ENCODE data around the gene WDR27. TPM values are rescaled to one million over a fixed set of nuclear protein-coding genes. Genes with fewer than 3 reads are reported as not detected.

WDR27 gene
- polyA plus RNA-seq, 1 donor from 2014 or later = 8.6 TPM

GRCh38 chr6:169660751-169661390 is 41.0 kb downstream of the WDR27 start:
- no peak overlapping the region for H3K4me3 Mint-ChIP-seq
- H3K4me1 Mint-ChIP-seq = peaks cover 0 to 2% (median 0%) of the 10 kb centered on the region in 3 donors
- no peak overlapping the region for H3K27ac Mint-ChIP-seq
- peaks cover 11% of the 10 kb centered on the region for H3K36me3 Mint-ChIP-seq
- no peaks in the 10 kb centered on the region for H3K9me3 Mint-ChIP-seq
- H3K27me3 Mint-ChIP-seq = no peaks in the 10 kb centered on the region

- no peaks in the 10 kb centered on the region for H3K9me3 Mint-ChIP-seq
Measured at GRCh38 chr6:169659820-169660610, 41.8 kb downstream of the WDR27 start.

DNA sequence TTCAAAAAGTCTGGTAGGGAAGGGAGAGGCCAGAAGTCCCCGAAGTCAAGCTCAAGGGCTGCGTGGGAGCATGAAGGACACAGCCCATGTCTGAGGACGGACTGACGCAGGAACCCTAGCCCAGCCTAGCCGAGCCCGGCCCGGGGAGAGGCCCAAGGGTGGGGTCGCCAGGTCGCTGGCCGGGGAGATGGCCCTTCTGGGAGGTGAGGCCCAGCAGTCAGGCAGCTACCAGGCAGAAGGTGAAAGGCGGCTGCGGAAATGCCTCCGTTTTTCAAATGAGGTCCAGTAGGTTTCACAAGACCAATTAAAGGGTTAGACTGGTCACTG is 44.6 kb downstream of the WDR27 start:
- H3K27ac Mint-ChIP-seq = no peak overlapping the region
- peaks cover 3 to 7% (median 7%) of the 10 kb centered on the region in 3 donors for H3K4me1 Mint-ChIP-seq
- no peak overlapping the region for H3K4me3 Mint-ChIP-seq
- H3K36me3 Mint-ChIP-seq = peaks cover 4% of the 10 kb centered on the region
- no peaks in the 10 kb centered on the region for H3K27me3 Mint-ChIP-seq
- H3K9me3 Mint-ChIP-seq = no peaks in the 10 kb centered on the region

More at GRCh38 chr6:169659820-169660610, 41.8 kb downstream of the WDR27 start:
- H3K36me3 Mint-ChIP-seq = peaks cover 9% of the 10 kb centered on the region
- H3K4me1 Mint-ChIP-seq = peaks cover 0 to 5% (median 1%) of the 10 kb centered on the region in 3 donors
- H3K4me3 Mint-ChIP-seq = no peak overlapping the region
- H3K27me3 Mint-ChIP-seq = no peaks in the 10 kb centered on the region
- no peak overlapping the region for H3K27ac Mint-ChIP-seq

DNA sequence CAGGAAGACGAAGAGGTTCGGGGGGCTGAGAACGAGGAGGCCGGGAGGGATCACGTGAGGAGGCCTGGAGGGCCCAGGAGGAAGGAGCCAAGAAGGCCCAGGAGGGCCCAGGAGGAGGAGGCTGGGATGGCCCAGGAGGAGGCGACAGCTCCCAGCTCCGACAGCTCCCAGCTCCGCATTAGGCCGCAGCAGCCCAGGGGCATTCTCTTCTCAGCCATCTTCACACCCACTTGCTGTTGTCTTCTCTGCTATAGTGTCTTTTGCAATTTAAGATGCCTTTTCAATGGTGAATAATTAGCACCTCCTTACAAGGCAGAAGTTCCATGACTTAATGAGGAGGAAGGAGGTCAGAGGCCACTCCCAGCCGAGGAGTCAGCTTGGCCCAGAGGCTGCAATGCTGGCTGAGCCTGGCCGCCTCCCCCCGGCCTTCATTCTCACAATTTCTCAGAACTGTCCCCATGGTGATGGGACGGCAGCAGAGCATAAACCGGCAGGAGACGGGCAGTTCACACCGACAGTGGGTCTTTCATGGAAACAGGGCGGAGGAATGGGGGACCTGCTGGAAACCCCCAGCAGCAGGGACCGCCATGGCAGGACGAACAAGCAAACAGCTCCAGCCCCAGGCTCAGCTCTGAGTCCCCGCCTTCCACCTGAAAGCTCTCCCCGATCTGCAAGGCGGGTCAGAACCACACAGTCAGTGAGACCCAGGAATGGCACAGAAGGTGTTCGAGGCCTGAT is 45.1 kb downstream of the WDR27 start:
- Mint-ChIP-seq H3K9me3 (no peaks in the 10 kb centered on the region), H3K27me3 (no peaks in the 10 kb centered on the region), H3K36me3 (peaks cover 4% of the 10 kb centered on the region), H3K4me1 (peaks cover 3 to 7% (median 7%) of the 10 kb centered on the region in 3 donors), H3K4me3 (no peak overlapping the region), H3K27ac (no peak overlapping the region)

- H3K4me3 Mint-ChIP-seq = peak overlapping the region; percentile 88 to 98 (median 94)
- no peaks in the 10 kb centered on the region for H3K9me3 Mint-ChIP-seq
- no peaks in the 10 kb centered on the region for H3K27me3 Mint-ChIP-seq
- H3K36me3 Mint-ChIP-seq = peaks cover 4% of the 10 kb centered on the region
- H3K27ac Mint-ChIP-seq = peak overlapping the region; percentile 4 to 51 (median 33)
- H3K4me1 Mint-ChIP-seq = peaks cover 3 to 7% (median 7%) of the 10 kb centered on the region in 3 donors
Measured at GRCh38 chr6:169654598-169655391, 47.0 kb downstream of the WDR27 start.

DNA sequence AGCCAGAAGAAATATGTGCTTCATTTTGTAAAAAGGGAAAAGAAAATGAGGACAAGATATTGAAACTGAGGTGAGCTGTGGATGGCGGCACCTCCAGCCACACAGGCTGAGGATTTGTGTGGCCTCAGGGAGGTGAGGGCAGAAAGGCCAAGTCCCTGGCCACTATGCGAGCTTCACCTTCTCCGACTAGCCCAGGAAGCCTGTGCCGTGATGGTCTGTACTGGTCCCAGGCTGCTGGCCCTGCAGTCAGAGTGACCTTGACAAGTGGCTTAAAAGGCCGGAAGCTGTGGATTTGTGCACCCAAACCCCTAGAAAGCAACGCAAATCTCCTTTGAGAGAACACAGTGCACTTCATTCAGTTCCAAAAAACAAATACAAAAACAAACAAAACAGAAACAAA is 48.1 kb downstream of the WDR27 start:
- H3K4me1 Mint-ChIP-seq = peaks cover 3 to 7% (median 7%) of the 10 kb centered on the region in 3 donors
- H3K27me3 Mint-ChIP-seq = no peaks in the 10 kb centered on the region
- peaks cover 2% of the 10 kb centered on the region for H3K36me3 Mint-ChIP-seq
- H3K27ac Mint-ChIP-seq = peak overlapping the region in 2 of 3 donors; percentile 73 to 80
- H3K9me3 Mint-ChIP-seq = no peaks in the 10 kb centered on the region
- peak overlapping the region in 3 of 4 donors; percentile 34 to 98 (median 88) for H3K4me3 Mint-ChIP-seq

DNA sequence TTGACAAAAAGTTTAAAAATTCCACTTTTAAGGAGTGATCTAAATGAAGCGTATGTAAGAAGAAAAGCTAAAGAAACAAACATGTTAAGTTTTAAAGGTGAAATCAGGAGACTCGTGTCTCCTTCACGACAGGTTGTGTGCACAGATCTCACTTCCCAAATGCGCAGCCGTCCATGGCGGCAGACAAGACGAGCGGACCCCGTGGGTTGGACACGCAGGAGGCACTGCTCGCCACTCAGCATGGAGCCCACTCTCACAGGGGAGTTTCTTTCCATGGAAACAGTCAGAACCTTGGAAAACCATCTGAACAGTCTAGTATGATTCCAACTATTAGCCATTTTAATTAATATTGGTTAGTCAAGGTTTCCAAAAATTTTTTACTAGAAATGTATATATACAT is 48.9 kb downstream of the WDR27 start:
- H3K9me3 Mint-ChIP-seq = no peaks in the 10 kb centered on the region
- no peaks in the 10 kb centered on the region for H3K27me3 Mint-ChIP-seq
- H3K36me3 Mint-ChIP-seq = no peaks in the 10 kb centered on the region
- peaks cover 3 to 7% (median 7%) of the 10 kb centered on the region in 3 donors for H3K4me1 Mint-ChIP-seq
- H3K4me3 Mint-ChIP-seq = no peak overlapping the region
- no peak overlapping the region for H3K27ac Mint-ChIP-seq

DNA sequence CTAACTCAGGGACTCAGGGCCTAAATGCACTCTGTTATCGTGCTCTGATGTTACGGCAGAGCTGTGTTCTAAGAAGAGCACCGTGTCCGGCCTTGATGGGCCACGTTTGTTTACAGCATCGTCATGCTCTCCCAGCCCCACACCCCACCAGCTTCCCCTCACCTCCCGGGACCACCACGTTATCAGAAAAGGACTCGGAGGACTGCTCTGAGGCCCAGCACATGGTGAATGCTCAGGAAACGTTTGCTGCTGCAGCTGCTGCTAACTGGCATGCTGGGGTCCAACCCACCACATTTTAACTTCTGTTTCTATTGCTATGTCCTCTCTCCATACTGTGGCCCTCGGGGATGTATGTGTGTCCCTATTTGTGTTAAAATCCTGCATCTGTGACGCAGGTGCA is 50.3 kb downstream of the WDR27 start:
- Mint-ChIP-seq H3K27me3 (no peaks in the 10 kb centered on the region), H3K36me3 (no peaks in the 10 kb centered on the region), H3K4me3 (peak overlapping the region in 1 of 4 donors; percentile 0), H3K4me1 (peaks cover 3 to 7% (median 7%) of the 10 kb centered on the region in 3 donors), H3K9me3 (no peaks in the 10 kb centered on the region), H3K27ac (no peak overlapping the region)

- Mint-ChIP-seq H3K27ac (no peak overlapping the region), H3K27me3 (no peaks in the 10 kb centered on the region), H3K4me1 (peaks cover 3 to 7% (median 7%) of the 10 kb centered on the region in 3 donors), H3K9me3 (no peaks in the 10 kb centered on the region), H3K4me3 (no peak overlapping the region), H3K36me3 (no peaks in the 10 kb centered on the region)
Measured at GRCh38 chr6:169650959-169651292, 50.9 kb downstream of the WDR27 start.

DNA sequence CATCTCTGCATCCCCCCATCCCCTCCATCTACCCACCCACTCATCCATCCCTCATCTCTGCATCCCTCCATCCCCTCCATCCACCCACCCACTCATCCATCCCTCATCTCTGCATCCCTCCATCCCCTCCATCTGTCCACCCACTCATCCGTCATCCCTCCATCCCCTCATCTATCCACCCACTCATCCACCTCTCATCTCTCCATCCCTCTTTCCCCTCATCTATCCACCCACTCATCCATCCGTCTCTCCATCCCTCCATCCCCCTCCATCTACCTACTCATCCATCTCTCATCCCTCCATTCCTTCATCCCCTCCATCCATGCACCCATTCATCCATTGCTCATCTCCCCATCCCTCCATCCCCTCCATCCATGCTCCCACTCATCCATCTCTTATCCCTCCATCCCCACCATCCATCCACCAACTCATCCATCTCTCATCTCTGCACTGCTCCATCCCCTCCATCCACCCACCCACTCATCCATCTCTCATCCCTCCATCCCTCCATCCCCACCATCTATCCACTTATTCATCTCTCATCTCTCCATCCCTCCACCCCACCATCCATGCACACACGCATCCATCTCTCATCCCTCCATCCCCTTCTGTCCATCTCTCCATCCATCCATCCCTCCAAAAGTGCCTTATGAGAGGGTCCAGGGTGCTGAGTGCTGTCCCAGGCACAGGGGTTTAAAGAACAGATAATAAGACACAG is 51.4 kb downstream of the WDR27 start:
- Mint-ChIP-seq H3K4me3 (no peak overlapping the region), H3K9me3 (no peaks in the 10 kb centered on the region), H3K27ac (no peak overlapping the region), H3K27me3 (no peaks in the 10 kb centered on the region), H3K4me1 (peaks cover 3 to 7% (median 6%) of the 10 kb centered on the region in 3 donors), H3K36me3 (no peaks in the 10 kb centered on the region)

- Mint-ChIP-seq H3K36me3 (no peaks in the 10 kb centered on the region), H3K27ac (no peak overlapping the region), H3K4me1 (no peaks in the 10 kb centered on the region), H3K9me3 (no peaks in the 10 kb centered on the region), H3K4me3 (no peak overlapping the region), H3K27me3 (no peaks in the 10 kb centered on the region)
Measured at GRCh38 chr6:169648617-169649016, 53.2 kb downstream of the WDR27 start.

- no peaks in the 10 kb centered on the region for H3K27me3 Mint-ChIP-seq
- H3K9me3 Mint-ChIP-seq = no peaks in the 10 kb centered on the region
- no peak overlapping the region for H3K27ac Mint-ChIP-seq
- H3K36me3 Mint-ChIP-seq = no peaks in the 10 kb centered on the region
- H3K4me3 Mint-ChIP-seq = no peak overlapping the region
- no peaks in the 10 kb centered on the region for H3K4me1 Mint-ChIP-seq
Measured at GRCh38 chr6:169648092-169648491, 53.7 kb downstream of the WDR27 start.

- no peak overlapping the region for H3K4me3 Mint-ChIP-seq
- H3K36me3 Mint-ChIP-seq = no peaks in the 10 kb centered on the region
Measured at GRCh38 chr6:169647637-169648036, 54.2 kb downstream of the WDR27 start.

DNA sequence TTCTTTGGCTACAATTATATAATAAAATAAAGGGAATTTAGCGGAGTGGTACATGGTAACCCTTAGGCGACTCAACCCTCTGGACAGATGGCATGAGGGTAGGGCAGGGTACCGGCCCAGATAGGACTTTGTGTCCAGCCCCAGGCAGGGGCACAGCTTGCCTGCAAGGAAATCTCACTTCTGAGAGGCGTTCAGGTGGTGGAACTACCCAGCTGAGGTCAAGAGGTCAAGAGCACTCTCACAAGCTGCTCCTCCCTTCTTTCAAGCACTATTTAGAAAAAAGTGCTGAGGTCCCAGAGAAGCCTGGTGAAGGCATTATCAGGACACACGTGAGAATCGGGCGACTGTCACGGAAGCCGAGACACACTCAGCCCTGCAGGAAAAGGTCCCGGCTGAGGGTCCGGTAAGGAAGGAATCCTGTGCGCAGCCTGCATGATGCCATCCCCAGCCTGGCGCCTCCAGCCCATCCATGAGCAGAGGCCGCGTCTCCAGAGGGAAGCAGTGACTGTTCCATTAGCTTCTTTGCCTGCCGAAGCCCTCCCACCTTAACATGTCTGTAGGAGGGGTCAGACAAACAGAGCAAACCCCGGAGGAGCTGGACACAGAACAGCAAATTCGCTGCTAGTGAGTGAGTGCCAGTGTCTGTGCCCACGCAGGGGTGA is 54.8 kb downstream of the WDR27 start:
- Mint-ChIP-seq H3K9me3 (no peaks in the 10 kb centered on the region), H3K4me3 (no peak overlapping the region), H3K4me1 (no peaks in the 10 kb centered on the region), H3K36me3 (no peaks in the 10 kb centered on the region), H3K27me3 (no peaks in the 10 kb centered on the region), H3K27ac (no peak overlapping the region)

More at GRCh38 chr6:169647637-169648036, 54.2 kb downstream of the WDR27 start:
- Mint-ChIP-seq H3K4me1 (no peaks in the 10 kb centered on the region), H3K9me3 (no peaks in the 10 kb centered on the region), H3K27ac (no peak overlapping the region), H3K27me3 (no peaks in the 10 kb centered on the region)
